ENCODE measurements around the gene PTPN7.
"Not testable (repeated sequence)": the region's sequence is repeated elsewhere in the genome, so short reads cannot be mapped to it uniquely, and the experiment has no call there.

Gene PTPN7

GRCh38 chr1:202189918-202190715 is 29.7 kb upstream of the PTPN7 start:
- DNase-seq (ENCODE audit: extremely low read depth in 1 of 2, low read depth in 1 of 2): no peak

DNA sequence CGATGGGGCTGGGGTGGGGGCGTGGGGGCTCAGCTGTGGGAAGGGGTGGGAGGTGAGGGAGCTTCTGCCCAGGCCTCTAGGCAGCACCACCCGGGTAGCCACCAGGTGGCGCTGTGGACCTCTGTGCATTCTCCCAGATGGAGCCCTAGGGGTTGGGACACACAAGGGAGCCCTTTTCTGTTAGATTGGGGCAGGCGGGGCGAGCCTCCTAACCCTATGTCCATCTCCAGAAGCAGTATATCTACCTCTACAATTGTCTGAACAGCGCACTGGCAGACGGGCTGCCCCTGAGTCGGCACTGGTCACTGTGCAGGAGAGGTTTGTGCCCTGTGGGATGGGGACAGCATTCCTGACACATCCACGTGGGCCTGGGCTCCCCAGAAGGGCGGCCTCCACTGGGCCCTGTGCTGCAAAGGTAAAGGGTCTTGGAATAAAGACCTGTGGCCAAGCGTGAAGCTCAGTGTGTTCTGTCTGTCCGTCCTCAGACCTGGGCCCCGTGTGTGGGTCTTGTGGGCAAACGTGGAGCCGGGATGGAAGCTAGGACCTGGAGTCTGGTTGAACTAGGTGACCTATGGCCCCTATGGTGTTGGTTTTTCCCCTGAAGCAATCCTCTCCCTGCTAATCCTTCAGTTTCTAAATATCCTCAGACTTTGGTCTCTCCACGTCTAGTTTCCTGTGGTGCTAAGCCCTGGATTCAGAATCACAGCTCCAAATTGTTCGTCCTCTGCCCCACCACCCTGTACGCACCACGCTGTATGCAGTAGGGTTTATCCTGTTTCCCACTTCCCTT is 28.8 kb upstream of the PTPN7 start:
- peak in 1 of 2 donors; percentile 56 for DNase-seq (ENCODE audit: extremely low read depth in 1 of 2, low read depth in 1 of 2)

DNA sequence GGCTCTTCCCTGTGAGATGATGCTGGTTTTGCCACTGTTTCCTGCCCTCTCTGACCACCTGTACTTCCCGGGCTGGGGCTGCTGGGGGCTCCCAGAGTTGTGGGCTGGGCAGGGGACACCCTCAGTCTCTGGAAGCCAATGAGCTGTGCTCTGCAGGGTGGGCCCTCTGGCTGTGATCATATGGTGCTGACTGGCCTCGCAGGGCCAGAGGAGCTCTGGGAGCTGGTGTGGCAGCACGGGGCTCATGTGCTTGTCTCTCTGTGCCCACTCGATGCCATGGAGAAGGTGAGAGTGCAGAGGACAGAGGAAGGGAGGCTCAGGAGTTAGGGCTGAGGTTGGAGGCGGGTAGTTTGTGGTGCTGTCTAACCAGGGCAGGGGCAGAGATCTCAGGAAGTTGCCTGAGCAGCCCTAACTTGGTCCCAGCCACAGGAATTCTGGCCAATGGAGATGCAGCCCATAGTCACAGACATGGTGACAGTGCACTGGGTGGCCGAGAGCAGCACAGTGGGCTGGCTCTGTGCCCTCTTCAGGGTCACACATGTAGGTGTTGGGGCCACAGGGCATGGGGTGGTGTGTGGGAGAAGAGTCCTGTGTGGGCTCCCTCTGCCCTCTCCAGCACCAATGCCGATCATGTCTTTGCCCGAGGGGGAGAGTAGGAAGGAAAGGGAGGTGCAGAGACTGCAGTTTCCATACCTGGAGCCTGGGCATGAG is 27.4 kb upstream of the PTPN7 start:
- DNase-seq (ENCODE audit: extremely low read depth in 1 of 2, low read depth in 1 of 2): no peak

GRCh38 chr1:202187041-202187671 is 26.8 kb upstream of the PTPN7 start:
- DNase-seq (ENCODE audit: extremely low read depth in 1 of 2, low read depth in 1 of 2): no peak

DNA sequence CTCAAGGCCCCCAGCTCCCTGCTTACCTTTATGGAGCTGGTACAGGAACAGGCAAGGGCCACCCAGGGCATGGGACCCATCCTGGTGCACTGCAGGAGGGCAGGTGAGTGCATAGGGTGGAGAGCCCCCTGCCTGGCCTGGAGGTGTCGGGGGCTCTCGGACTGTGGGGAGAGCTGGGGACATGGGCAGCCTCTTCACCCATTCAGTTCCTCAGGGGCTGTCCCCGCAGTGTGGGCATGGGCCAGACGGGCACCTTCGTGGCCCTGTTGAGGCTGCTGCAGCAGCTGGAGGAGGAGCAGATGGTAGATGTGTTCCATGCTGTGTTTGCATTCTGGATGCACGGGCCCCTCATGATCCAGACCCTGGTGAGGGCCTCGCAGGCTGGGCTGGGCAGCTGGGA is 25.9 kb upstream of the PTPN7 start:
- DNase-seq (ENCODE audit: extremely low read depth in 1 of 2, low read depth in 1 of 2): no peak

DNA sequence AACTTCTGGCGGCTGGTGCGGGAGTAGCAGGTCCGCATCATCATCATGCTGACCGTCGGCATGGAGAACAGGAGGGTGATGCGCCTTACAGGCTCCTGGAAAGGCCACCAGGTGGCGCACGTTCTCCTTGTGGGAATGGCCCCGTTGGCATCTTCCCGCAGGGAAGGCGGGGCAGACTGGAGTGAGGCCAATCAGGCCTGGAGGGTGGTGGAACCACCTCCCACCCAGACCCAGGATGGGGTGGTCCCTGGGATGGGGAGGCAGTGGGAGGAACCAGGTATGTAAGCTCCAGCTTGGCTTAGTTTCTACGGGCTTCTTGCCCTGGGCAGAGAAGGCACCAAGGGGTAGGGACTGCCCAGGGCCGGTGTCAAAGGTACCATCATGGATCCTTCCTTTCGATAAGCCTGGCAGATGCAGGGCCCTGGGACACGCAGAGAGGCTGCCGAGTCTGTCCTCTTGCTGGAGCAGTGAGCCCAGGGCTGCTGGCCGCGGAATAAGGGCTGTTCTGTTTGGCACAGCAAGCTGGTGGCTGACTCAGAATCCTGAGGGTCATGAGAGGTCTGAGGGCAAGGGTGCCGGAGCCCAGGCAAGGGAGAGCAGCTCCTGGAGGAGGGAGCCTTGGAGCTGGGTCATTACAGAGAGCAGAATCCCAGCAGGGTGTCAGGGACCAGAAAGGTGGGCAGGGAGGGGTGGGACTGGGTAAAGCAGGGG is 24.5 kb upstream of the PTPN7 start:
- peak in 1 of 2 donors; percentile 74 for DNase-seq (ENCODE audit: extremely low read depth in 1 of 2, low read depth in 1 of 2)

DNA sequence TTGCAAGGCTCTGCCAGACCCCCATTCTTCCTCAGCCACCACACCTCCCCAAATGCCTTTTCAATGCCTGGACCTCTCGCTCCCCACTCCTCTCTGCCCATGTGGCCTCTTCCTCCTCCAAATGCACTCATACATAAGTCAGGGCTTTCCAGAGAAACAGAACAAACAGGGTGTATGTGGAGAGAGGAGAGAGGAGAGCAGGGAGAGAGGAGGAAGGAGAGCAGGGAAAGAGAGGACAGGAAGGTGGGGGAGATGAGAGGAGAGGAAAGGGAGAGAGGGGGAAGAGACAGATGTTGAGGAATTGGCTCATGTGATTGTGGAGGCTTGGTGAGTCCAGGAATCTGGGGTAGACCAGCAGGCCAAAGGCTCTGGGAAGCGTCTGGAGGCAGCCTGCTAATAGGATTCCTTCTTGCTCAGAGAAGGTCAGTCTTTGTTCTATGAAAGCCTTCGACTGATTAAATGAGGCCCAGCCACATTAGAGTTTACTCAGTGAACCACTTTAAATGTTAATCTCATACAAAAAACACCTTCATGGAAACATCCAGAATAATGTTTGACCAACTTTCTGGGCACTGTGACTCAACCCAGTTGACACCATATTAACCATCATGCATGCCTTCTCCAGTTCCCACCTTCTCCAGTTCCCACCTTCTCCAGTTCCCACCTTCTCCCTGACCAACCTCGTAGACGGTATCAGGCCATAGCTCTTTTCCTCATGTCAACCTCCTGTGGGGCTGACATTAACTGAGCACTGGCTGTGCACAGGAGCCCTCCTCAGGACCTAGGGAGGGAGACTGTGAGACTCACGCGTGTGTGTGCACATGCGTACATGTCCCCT is 21.9 kb upstream of the PTPN7 start:
- DNase-seq (ENCODE audit: extremely low read depth in 1 of 2, low read depth in 1 of 2): no peak

DNA sequence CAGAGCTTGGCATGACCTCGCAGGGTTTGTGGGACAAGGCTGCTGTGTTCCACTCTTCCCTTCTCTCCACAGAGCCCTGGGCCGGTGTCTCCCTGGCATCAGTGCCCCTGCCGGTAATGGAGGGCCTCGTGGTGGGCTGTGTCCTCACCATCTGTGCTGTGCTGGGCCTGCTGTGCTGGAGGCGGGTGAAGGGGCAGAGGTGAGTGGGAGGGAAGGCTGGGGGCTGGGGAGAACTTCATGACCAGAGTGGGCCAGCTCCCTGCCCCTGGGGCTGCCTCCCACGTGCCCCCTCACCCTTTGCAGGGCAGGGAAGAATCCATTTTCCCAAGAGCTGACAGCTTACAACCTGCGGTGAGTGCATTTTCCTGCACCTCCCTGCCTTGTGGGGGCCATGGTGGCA is 21.2 kb upstream of the PTPN7 start:
- no peak for DNase-seq (ENCODE audit: extremely low read depth in 1 of 2, low read depth in 1 of 2)

- not testable (repeated sequence) for DNase-seq (ENCODE audit: extremely low read depth in 1 of 2, low read depth in 1 of 2)
These were observed 20.3 kb upstream of the PTPN7 start for GRCh38 chr1:202180751-202181139.

DNA sequence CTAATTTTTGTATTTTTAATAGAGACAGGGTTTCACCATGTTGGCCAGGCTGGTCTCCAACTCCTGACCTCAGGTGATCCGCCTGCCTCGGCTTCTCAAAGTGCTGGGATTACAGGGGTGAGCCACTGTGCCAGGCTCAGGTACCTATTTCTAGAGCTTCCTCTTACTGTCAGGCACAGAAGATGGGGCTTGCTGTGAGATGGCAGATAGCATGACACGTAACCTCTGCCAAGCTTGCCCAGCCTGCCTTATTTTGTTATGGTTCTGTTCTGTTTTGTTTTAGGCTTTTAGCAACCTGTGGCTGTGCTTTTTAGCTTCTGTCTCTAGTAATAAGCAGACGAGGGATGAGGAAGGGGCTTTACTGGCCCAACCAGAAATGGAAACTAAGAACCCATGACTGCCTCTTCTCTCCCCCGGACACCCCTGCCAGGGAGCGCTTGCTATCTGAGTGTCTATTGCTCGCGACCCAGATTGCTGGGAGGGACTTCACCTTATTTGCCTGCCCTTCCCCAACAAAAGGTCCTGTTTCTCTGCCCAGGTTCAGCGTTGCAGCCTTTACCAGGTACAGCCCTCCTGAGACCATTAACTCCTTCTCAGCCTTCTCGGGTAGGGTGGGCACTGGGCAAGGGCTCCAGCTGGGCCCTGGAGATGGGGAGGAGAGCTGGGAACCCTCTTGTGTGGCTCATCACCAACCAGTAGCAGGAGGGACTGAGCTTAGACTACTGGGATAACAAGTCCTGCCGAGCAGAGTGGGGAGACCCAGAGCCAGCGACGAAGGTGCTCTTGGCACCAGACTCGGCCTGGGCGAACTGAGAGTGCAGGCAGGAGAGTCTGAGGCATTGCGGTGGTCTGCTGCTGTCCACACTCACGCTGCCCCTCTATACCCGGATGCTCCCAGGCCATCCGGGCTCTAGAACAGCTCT is 19.7 kb upstream of the PTPN7 start:
- DNase-seq (ENCODE audit: extremely low read depth in 1 of 2, low read depth in 1 of 2): no peak

GRCh38 chr1:202176949-202177927 is 16.8 kb upstream of the PTPN7 start:
- DNase-seq (ENCODE audit: extremely low read depth in 1 of 2, low read depth in 1 of 2): no peak

DNA sequence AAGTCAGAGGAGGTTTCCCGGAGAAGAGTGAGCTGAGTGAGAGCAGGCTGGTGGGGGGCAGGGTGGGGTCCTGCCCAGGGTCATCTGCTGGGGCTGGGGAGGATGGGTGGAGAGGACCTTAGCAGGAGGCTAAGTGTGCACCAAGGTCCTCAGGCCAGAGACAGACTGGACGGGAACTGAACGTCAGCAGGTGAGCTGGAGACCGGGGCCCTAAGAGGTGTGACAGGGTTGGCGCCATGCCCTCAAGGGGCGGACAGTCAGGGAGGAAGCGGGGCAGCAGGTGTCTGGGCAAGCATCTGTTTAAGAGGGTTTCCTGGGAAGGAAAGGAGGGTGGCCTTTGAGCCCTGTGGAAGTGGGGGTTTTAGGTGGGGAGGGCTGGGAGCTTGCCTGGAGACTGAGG is 13.6 kb upstream of the PTPN7 start:
- no peak for DNase-seq (ENCODE audit: extremely low read depth in 1 of 2, low read depth in 1 of 2)

GRCh38 chr1:202172015-202172355 is 11.6 kb upstream of the PTPN7 start:
- no peak for DNase-seq (ENCODE audit: extremely low read depth in 1 of 2, low read depth in 1 of 2)

GRCh38 chr1:202171292-202172014 is 11.1 kb upstream of the PTPN7 start:
- no peak for DNase-seq (ENCODE audit: extremely low read depth in 1 of 2, low read depth in 1 of 2)

DNA sequence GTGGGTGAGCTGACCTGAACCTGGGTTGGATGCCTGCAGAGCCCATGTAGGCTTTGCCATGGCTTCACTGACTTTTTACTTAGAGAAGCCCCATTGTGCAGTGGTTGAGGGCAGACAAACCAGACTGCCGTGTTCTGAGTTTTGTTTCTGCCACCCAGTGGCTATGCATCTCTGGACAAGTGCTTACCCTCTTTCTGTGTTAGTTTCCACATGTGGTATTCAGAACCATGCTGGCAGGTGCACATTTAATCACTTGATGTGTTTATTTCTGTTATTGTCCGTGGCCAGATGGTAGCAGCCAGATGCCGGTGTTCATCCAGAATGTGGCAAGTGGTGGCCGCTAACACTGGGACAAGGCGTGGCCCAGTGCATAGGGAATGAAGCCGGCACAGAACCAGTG is 10.3 kb upstream of the PTPN7 start:
- DNase-seq (ENCODE audit: extremely low read depth in 1 of 2, low read depth in 1 of 2): no peak

- DNase-seq (ENCODE audit: extremely low read depth in 1 of 2, low read depth in 1 of 2): no peak
These were observed 8.5 kb upstream of the PTPN7 start for GRCh38 chr1:202168861-202169260.

All from stimulated activated CD8-positive, alpha-beta memory T cell treated with anti-CD3 and anti-CD28 coated beads, Interleukin-7, amount 100 ng/mL, for 48 hours (primary cell).